HG02970 (cell line): ENCODE measurements around the gene EFR3B.
"Not testable (repeated sequence)": the region's sequence is repeated elsewhere in the genome, so short reads cannot be mapped to it uniquely, and the experiment has no call there.

ENCODE experiments used
- ATAC-seq: cut with Tn5 transposase; IDR thresholded peaks from one replicate; pipeline ENCODE4 v1.9.1; 2021; ENCODE audit warnings: mild to moderate bottlenecking, moderate library complexity, moderate number of reproducible peaks; ENCODE audit not compliant: unreplicated experiment, low FRiP score

Gene EFR3B

GRCh38 chr2:25041928-25042320, at the start of gene EFR3B:
Gene EFR3B, plus strand, starts transcription at chr2:25042076. Its CDS starts 237 bp downstream, at chr2:25042313.
- ATAC-seq: peak; percentile 89

- no peak for ATAC-seq
Measured at GRCh38 chr2:24993406-24994145, 48.3 kb upstream of the EFR3B start.

- ATAC-seq: no peak
Measured at GRCh38 chr2:24994146-24994724, 47.6 kb upstream of the EFR3B start.

- not testable (repeated sequence) for ATAC-seq
Measured at GRCh38 chr2:24999097-24999496, 42.8 kb upstream of the EFR3B start.

- ATAC-seq: no peak
Measured at GRCh38 chr2:25000036-25000435, 41.8 kb upstream of the EFR3B start.

GRCh38 chr2:25000503-25001324, 41.2 kb upstream of the EFR3B start:
- no peak for ATAC-seq

GRCh38 chr2:25001325-25001637, 40.6 kb upstream of the EFR3B start:
- no peak for ATAC-seq

GRCh38 chr2:25002066-25002465, 39.8 kb upstream of the EFR3B start:
- ATAC-seq: no peak

GRCh38 chr2:25009954-25010353, 31.9 kb upstream of the EFR3B start:
- ATAC-seq: no peak

GRCh38 chr2:25011342-25011741, 30.5 kb upstream of the EFR3B start:
- not testable (repeated sequence) for ATAC-seq

GRCh38 chr2:25014631-25015030, 27.2 kb upstream of the EFR3B start:
- ATAC-seq: no peak

- no peak for ATAC-seq
Measured at GRCh38 chr2:25018681-25019080, 23.2 kb upstream of the EFR3B start.

GRCh38 chr2:25021791-25022362, 20.0 kb upstream of the EFR3B start:
- no peak for ATAC-seq

- no peak for ATAC-seq
Measured at GRCh38 chr2:25023333-25023732, 18.5 kb upstream of the EFR3B start.

GRCh38 chr2:25025229-25026007, 16.5 kb upstream of the EFR3B start:
- ATAC-seq: no peak

GRCh38 chr2:25026008-25026530, 15.8 kb upstream of the EFR3B start:
- ATAC-seq: no peak

- ATAC-seq: no peak
Measured at GRCh38 chr2:25029183-25029554, 12.7 kb upstream of the EFR3B start.

GRCh38 chr2:25030702-25031101, 11.2 kb upstream of the EFR3B start:
- no peak for ATAC-seq

- no peak for ATAC-seq
Measured at GRCh38 chr2:25032094-25032493, 9.8 kb upstream of the EFR3B start.

- ATAC-seq: no peak
Measured at GRCh38 chr2:25032901-25033300, 9.0 kb upstream of the EFR3B start.
